Measurements from ENCODE around the gene STXBP4. TPM values are rescaled to one million over a fixed set of nuclear protein-coding genes. Genes with fewer than 3 reads are reported as not detected.

The STXBP4 gene
- 3.5 and 13.6 TPM in 2 replicates for total RNA-seq (2014; rRNA removed; shearing (Covaris generic))

GRCh38 chr17:54968262-54968987 lies at the start of gene STXBP4, which contains the start of gene COX11:
TSS of gene STXBP4 (plus strand) at chr17:54968765. CDS start at chr17:54986220, 17,455 bp downstream.
TSS of gene COX11 (minus strand) at chr17:54968654. CDS start at chr17:54968646, 8 bp downstream.
- peak; percentile 95 for DNase-seq (ENCODE audit: low read depth)

GRCh38 chr17:54919425-54919824 lies 49.1 kb upstream of the STXBP4 start:
- DNase-seq (ENCODE audit: low read depth): no peak

DNA sequence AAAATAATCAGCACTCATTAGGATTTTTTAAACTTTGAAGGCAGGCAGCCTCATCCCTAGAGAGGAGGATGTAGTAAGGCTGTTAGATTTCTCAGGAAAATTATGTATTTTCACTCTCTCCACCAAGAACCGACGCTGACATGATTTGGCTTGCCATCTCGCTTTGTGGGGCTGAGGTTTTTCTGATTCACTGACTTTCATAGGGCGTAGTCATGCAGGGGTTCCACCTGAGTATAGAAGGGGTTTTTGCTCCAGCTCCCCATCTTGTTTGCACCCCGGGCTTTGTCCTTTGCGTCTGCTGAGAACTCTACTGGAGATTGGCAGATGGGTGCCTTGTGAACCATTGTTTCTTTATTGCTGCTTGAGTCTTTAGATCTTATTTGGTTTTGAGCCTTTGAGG lies 47.7 kb upstream of the STXBP4 start:
- no peak for DNase-seq (ENCODE audit: low read depth)

DNA sequence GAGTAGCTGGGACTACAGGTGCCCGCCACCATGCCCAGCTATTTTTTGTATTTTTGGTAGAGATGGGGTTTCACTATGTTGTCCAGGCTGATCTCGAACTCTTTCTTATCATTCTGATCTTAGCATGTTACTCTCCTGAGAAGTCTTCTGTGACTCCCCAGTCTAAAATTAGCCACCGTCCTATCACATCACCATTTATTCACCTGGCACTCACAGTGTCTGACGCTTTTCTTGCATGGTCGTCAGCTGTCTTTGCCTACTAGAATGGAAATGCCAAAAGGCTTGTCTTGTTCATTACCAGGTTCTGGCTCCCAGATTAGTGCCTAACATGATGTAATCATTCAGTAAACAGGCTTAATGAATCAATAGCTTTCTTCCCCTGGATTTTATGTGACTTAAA lies 44.2 kb upstream of the STXBP4 start:
- no peak for DNase-seq (ENCODE audit: low read depth)

DNA sequence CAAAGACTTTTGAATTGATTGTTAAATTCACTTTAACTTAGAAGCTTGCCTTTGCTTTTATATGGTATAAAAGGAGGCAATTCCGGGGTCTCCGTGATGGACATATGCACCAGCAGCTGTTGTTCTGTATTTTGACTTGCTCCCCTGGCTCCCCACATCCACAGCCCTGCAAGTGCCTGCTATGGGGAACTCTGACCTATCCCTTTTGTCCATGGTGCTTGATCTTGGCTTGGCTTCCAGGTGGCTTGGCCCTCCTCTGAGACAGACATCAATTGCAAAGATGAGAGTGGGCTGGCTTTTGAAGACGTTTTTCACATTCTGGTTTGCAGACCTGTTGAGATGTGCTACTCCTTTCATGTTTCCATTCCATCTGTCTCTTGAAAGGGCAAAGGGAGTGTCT lies 41.0 kb upstream of the STXBP4 start:
- no peak for DNase-seq (ENCODE audit: low read depth)

- DNase-seq (ENCODE audit: low read depth): peak; percentile 17
Measured at GRCh38 chr17:54932711-54933110, 35.9 kb upstream of the STXBP4 start.

DNA sequence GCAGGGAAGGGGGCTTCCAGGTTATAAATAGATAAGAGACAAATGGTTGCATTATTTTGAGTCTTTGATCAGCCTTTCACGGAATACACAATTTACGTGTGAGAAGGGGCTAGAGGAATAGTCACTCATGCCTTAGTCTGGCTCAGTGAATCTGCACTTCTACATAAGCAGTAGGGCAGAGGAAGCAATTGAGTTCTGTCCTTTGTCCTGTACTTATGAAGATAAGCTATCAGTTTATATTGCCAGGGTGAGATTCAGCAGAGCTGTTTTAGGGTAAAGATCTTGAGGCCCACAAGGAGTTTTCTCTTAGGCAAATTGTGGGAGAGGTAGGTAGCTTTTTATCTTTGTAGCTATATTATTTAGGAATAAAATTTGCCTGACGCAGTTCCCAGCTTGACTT lies 34.6 kb upstream of the STXBP4 start:
- DNase-seq (ENCODE audit: low read depth): no peak

DNA sequence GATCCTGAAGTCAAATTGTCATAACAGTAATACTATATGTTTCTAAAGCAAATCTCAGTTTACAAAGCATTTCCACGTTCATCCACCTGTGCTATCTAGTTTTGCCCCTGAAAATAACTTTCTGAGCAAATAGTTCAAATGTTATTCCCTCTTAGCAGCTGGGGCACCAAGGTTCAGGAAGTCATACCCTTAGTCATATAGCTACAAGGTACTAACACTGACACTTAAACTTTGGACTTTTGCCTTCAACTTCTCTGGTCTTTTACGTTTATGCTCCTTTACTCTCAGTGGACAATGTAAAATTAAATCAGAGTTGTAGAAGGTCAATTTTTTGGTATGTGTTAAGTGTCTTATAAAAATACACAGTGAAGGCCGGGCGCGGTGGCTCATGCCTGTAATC lies 33.1 kb upstream of the STXBP4 start:
- DNase-seq (ENCODE audit: low read depth): no peak

- DNase-seq (ENCODE audit: low read depth): no peak
Measured at GRCh38 chr17:54937018-54937417, 31.5 kb upstream of the STXBP4 start.

DNA sequence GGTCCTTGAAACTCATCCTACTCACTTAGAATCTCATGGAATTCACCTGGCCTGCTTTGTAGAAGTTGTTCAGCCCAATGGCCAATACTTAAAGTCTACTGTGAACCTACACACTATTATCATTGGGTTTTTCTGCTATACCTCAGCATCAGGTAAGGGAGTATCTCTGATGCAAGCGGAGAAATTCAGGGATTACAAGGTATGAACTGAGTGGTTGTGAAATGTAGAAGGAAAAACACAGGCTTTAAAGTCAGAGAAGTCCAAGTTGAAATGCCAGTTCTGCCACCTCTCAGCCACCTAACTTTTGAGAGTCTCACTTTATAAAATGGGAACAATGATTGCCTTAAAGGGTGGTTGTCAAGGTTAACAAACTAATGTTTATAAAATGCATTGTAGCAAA lies 31.1 kb upstream of the STXBP4 start:
- no peak for DNase-seq (ENCODE audit: low read depth)

DNA sequence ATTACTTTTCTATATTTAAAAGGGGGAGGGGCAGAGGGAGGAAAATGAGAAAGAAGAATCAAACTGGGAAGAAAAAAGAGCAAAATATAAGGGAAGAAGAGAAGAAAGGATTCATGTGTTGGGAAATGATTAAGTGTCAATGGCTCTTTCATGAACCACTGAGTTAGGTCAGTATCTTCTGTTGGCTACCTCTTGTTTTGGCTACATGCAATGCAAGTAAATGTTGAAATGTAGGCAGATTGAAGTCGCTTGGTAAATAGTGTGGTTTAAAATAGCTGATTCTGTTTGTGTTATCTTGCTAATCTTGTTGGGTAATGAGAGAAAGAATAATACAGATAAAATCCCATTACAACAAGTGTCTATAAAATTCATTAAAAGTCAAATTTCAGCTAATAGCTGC lies 27.3 kb upstream of the STXBP4 start:
- DNase-seq (ENCODE audit: low read depth): no peak

DNA sequence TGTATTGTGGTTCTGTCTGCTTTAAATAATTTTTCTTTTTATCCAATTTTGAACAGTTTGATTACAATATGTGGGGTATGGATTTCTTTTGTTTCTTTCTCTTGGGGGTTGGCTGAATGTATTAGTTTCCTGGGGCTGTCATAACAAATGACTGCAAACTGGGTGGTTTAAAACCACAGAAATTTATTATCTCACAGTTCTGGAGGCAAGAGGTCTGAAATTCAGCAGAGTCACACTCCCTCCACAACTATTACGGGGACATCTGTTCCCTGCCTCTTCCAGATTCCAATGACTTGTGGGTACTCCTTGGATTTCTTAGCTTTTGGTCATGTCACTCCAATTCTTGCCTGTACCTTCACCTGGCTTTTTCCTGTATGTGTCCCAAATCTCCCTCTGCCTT lies 23.8 kb upstream of the STXBP4 start:
- peak; percentile 53 for DNase-seq (ENCODE audit: low read depth)

GRCh38 chr17:54945231-54945630 lies 23.3 kb upstream of the STXBP4 start:
- DNase-seq (ENCODE audit: low read depth): no peak

DNA sequence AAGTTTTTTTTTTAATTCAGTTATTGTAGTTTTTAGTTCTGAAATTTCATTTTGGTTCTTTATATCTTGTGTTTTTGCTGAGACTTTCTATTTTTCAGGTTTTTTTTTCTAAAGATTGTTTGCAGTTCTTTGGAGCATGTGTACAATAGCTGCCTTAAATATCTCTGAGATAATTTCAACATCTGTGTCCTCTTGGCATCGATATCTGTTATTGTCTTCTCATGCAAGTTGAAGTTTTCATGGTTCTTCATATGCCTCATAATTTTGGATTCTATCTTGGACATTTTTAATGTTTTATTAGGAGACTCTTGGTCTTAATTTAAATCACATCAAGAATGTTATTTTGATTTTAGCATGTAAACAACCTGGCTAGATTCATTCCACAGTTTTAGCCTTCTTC lies 22.9 kb upstream of the STXBP4 start:
- no peak for DNase-seq (ENCODE audit: low read depth)

DNA sequence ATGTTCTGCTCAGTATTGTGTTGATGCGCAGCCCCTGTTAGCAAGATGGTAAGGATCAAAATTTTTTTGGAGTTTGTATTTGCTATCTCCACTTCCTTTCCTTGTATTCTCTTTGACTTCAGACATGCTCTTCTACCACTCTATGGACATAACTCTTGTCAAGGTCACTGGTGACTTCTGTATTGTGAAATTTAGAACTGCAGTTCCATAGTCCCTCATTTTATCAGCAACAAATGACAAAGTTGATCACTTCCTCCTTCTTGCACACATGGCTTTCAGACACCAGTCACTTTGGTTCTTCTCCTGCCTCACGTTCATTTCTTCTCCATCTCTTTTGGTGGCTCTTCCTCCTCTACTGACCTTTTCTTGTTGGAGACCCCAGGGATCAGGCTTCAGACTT lies 21.2 kb upstream of the STXBP4 start:
- DNase-seq (ENCODE audit: low read depth): no peak

DNA sequence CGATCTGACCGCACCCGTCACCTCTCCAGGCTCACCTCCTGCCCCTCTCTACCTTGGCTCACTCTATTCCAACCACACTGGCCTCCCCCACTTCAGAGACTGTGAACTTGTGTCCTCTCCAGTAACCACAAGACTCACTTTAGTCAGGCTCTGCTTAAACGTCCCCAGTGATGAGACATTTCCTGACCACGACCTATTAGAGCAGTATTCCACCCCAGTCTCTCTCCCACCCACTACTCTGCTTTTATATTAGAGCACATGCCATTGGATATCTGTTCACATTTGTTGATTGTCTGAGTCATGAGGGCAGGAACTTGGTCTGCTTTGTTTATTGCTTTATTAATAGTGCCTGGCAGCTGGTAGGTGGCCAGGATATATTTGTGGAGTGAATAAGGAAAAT lies 20.2 kb upstream of the STXBP4 start:
- DNase-seq (ENCODE audit: low read depth): peak; percentile 98

DNA sequence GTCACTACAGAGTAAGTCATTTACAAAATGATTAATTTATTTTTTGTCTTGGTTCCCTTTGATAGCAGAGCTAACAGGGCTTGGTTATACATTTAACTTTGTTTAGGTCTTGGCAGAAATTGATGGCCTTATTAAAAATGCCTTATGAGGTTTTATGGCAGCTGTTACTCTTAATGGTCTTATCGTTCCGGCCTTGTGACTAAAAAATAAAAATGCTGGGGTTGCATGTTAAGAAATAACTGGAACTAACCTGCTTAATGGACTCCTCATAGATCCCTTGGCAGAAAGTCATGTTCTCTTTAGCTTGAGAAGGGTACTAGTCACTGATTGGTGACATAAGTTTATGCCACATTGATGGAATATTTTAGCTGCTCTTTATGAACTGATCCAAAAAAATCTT lies 18.4 kb upstream of the STXBP4 start:
- DNase-seq (ENCODE audit: low read depth): no peak

DNA sequence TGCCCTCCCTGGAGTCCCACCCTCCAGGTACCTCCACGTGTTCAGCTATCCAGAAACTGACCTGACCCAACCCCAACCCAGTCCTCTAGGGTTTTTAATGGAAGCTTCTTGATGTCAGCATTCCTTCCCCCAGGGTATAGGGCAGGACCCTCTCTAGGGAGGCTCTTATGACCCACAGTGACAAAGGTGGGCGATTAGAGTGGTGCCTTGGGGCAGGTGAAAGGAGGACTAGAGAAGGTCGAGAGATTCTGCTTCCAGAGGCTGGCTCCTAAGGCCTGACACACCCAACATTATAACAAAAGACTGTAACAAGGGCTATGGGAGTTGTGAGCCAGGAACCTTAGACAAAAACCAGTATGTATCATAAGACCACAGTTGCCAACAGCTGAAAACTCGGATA lies 17.3 kb upstream of the STXBP4 start:
- DNase-seq (ENCODE audit: low read depth): no peak

DNA sequence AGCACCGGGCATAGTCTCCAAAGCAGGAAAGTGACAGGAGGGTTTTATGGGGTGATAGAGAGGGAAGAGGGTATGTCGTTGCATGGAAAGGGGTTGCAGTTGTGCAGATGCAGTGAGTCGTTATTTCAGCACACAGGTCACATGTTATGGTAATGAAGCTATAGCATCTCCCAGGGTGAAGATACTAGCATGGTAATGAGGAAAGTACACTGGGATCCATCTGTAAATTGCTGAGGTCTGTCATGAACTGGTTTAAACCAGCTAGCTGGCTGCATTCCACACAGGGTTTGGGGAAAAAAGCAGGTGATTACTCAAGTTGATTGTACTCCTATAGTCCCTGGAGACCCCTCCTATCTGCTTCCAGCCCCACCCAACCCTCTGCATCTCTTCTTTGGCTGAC lies 11.8 kb upstream of the STXBP4 start:
- no peak for DNase-seq (ENCODE audit: low read depth)

GRCh38 chr17:54967621-54968261 lies 824 bp upstream of the STXBP4 start:
- DNase-seq (ENCODE audit: low read depth): peak; percentile 39

- peak; percentile 40 for DNase-seq (ENCODE audit: low read depth)
Measured at GRCh38 chr17:54968988-54969332, 395 bp downstream of the STXBP4 start.

DNA sequence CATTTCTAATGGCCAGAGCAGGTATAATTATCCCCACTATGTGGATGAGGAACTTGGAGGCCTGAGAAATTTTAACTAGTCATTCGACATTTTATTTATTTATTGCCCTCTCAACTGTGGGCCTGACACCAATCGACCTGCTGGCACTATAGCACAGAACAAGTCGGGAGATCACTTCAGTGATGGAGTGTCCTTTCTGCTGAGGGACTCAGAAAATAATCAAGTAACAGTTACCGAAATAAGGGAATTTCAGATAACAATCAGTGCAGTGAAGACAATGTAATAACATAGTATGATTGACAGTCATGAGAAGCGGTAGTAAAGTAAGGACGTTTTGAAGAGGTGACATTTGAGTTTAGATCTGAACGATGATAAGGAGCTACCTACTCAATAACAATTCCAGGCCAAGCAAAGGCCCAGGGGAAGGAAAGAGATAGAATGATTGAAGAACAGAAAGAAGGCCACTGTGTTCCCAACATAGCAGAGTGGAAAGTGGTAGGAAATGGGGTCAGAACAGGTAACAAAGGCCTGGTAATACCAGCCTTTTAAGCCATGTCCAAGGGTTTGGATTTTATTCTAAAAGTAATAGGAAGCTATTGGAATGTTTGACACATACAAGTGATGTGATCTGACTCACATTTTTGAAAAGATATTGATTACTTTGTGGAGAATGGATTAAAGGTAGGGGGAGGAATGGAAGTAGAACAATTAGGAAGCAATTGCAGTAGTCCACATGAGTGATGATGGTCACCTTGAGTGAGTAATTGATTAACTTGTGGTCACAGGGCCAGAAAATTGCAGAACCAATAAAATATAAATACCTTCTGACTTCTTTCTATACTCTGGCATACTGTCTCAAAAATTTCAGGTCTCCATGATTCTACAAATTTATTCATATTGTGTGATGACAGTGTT lies 1.4 kb downstream of the STXBP4 start:
- no peak for DNase-seq (ENCODE audit: low read depth)

GRCh38 chr17:54971147-54971546 lies 2.6 kb downstream of the STXBP4 start:
- no peak for DNase-seq (ENCODE audit: low read depth)
